ENCODE measurements around the gene SNURF. TPM values are rescaled to one million over a fixed set of nuclear protein-coding genes. Genes with fewer than 3 reads are reported as not detected.
"Not testable (repeated sequence)": the region's sequence is repeated elsewhere in the genome, so short reads cannot be mapped to it uniquely, and the experiment has no call there.

Gene SNURF
- 10 to 100 TPM in 4 of 8 experiments, 1 to 10 TPM in 4; 5.6 to 20.2 (median 11.4) TPM for total RNA-seq

DNA sequence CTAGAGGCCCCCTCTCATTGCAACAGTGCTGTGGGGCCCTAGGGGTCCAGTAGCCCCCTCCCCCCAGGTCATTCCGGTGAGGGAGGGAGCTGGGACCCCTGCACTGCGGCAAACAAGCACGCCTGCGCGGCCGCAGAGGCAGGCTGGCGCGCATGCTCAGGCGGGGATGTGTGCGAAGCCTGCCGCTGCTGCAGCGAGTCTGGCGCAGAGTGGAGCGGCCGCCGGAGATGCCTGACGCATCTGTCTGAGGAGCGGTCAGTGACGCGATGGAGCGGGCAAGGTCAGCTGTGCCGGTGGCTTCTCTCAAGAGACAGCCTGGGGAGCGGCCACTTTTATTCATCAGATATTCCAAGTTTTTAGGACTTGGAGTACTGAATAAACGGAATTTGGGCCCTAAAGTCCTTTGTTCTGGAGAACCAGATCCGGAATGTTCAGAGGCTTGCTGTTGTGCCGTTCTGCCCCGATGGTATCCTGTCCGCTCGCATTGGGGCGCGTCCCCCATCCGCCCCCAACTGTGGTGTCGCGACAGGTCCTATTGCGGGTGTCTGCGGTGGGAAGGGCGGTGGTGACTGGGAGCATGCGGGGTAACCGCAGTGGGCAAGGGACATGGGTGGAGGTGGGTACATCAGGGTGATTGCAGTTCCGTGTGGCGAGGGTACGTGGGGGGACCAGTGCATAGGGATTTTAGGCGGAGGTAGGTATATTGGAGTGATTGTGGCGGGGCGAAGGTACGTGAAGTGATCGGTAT is at the start of gene SNURF, which contains the start of gene SNRPN:
SNURF (plus strand) TSS at position 205 of the 748 bp plus-strand sequence; CDS start at position 267, 62 bp downstream.
SNRPN (plus strand) TSS at position 205 of the 748 bp plus-strand sequence. CDS start 19,467 bp downstream, outside the sequence.
- 18 to 55% (median 41%) methylated on average over 4 to 29 of the region's 47 CpGs; no CpG with 5 or more reads in 4 of the 10 experiments for WGBS, 10 experiments
- Histone ChIP-seq H3K4me3 (peak within 1 kb of the TSS; percentile 50 to 79 (median 63)), H3K4me1 (replicated peaks in 1 of 2) (peaks cover 0 to 3% of the 10 kb centered on the region in 2 donors), H3K27ac (peak within 1 kb of the TSS; percentile 91)
- peak; percentile 49 to 86 (median 60) for ATAC-seq (replicated peaks in 6 of 8)
- in situ Hi-C loops (cut with MboI; ENCODE audit: low pct_unique_long_range_greater_than_20kb in 2 of 9, low sequenced_read_pairs in 9 of 9, unreplicated experiment in 9 of 9): no loop called here

GRCh38 chr15:24916305-24917009 is 38.3 kb upstream of the SNURF start:
- Histone ChIP-seq H3K27ac (no peak overlapping the region), H3K4me1 (replicated peaks in 1 of 2) (no peaks in the 10 kb centered on the region), H3K4me3 (no peak overlapping the region)
- 0 to 100% (median 70%) methylated on average over 1 to 8 of the region's 8 CpGs; no CpG with 5 or more reads in 1 of the 10 experiments for WGBS, 10 experiments
- in situ Hi-C loops (cut with MboI; ENCODE audit: low pct_unique_long_range_greater_than_20kb in 2 of 9, low sequenced_read_pairs in 9 of 9, unreplicated experiment in 9 of 9): no loop called here
- no peak for ATAC-seq (replicated peaks in 6 of 8)

GRCh38 chr15:24917431-24917830 is 37.4 kb upstream of the SNURF start:
- no peaks in the 10 kb centered on the region for H3K4me1 ChIP-seq (replicated peaks in 1 of 2)
- in situ Hi-C loops (cut with MboI; ENCODE audit: low pct_unique_long_range_greater_than_20kb in 2 of 9, low sequenced_read_pairs in 9 of 9, unreplicated experiment in 9 of 9): no loop called here
- 43 to 100% (median 74%) methylated on average over 3 to 10 of the region's 14 CpGs; no CpG with 5 or more reads in 2 of the 10 experiments for WGBS, 10 experiments
- no peak overlapping the region for H3K27ac ChIP-seq
- no peak overlapping the region for H3K4me3 ChIP-seq
- no peak for ATAC-seq (replicated peaks in 6 of 8)

DNA sequence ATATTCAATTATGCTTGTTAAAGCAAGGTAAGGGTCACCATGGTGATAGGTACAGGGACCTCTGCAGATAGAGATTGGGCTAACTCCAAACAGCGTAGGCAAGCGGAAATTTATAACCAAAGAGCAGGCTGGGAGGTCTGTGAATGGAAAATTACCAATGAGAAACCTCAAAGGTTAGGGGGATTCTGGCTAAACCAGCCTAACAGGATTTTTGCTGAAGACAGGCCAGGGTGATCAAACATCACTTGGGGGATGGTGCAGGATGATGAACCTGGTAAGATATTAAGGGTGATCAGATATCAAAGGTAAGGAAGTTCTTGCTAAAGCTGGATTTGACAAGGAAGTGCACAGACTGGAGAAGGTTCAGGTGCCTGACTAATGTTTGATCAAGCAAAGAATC is 35.3 kb upstream of the SNURF start:
- 63 to 100% (median 77%) methylated on average over 2 of the region's 2 CpGs; no CpG with 5 or more reads in 7 of the 10 experiments for WGBS, 10 experiments
- no peak overlapping the region for H3K27ac ChIP-seq
- in situ Hi-C loops (cut with MboI; ENCODE audit: low pct_unique_long_range_greater_than_20kb in 2 of 9, low sequenced_read_pairs in 9 of 9, unreplicated experiment in 9 of 9): no loop called here
- no peak for ATAC-seq (replicated peaks in 6 of 8)
- H3K4me3 ChIP-seq: no peak overlapping the region
- H3K4me1 ChIP-seq (replicated peaks in 1 of 2): no peaks in the 10 kb centered on the region

- in situ Hi-C loops (cut with MboI; ENCODE audit: low pct_unique_long_range_greater_than_20kb in 2 of 9, low sequenced_read_pairs in 9 of 9, unreplicated experiment in 9 of 9): not testable (repeated sequence)
Measured at GRCh38 chr15:24922781-24923180, 32.0 kb upstream of the SNURF start.

GRCh38 chr15:24924153-24924552 is 30.6 kb upstream of the SNURF start:
- H3K4me1 ChIP-seq (replicated peaks in 1 of 2): no peaks in the 10 kb centered on the region
- in situ Hi-C loops (cut with MboI; ENCODE audit: low pct_unique_long_range_greater_than_20kb in 2 of 9, low sequenced_read_pairs in 9 of 9, unreplicated experiment in 9 of 9): no loop called here
- no peak overlapping the region for H3K27ac ChIP-seq
- no peak overlapping the region for H3K4me3 ChIP-seq
- ATAC-seq (replicated peaks in 6 of 8): no peak
- WGBS, 10 experiments: 17 to 100% (median 78%) methylated on average over 1 to 2 of the region's 3 CpGs; no CpG with 5 or more reads in 3 of the 10 experiments

More at GRCh38 chr15:24922781-24923180, 32.0 kb upstream of the SNURF start:
- H3K4me3 ChIP-seq; ATAC-seq (replicated peaks in 6 of 8); H3K4me1 ChIP-seq (replicated peaks in 1 of 2); H3K27ac ChIP-seq: not testable (repeated sequence)
- 21 to 100% (median 60%) methylated on average over 1 to 6 of the region's 6 CpGs; no CpG with 5 or more reads in 4 of the 10 experiments for WGBS, 10 experiments

- no peak for ATAC-seq (replicated peaks in 6 of 8)
- H3K4me3 ChIP-seq: no peak overlapping the region
- no peak overlapping the region for H3K27ac ChIP-seq
- in situ Hi-C loops (cut with MboI; ENCODE audit: low pct_unique_long_range_greater_than_20kb in 2 of 9, low sequenced_read_pairs in 9 of 9, unreplicated experiment in 9 of 9): no loop called here
- H3K4me1 ChIP-seq (replicated peaks in 1 of 2): no peaks in the 10 kb centered on the region
- 0 to 100% (median 71%) methylated on average over 1 to 2 of the region's 2 CpGs; no CpG with 5 or more reads in 2 of the 10 experiments for WGBS, 10 experiments
Measured at GRCh38 chr15:24924621-24925020, 30.2 kb upstream of the SNURF start.

GRCh38 chr15:24931874-24932732 is 22.7 kb upstream of the SNURF start:
- in situ Hi-C loops (cut with MboI; ENCODE audit: low pct_unique_long_range_greater_than_20kb in 2 of 9, low sequenced_read_pairs in 9 of 9, unreplicated experiment in 9 of 9); H3K4me3 ChIP-seq; ATAC-seq (replicated peaks in 6 of 8); H3K4me1 ChIP-seq (replicated peaks in 1 of 2); H3K27ac ChIP-seq: not testable (repeated sequence)
- 27 to 96% (median 70%) methylated on average over 1 to 10 of the region's 10 CpGs for WGBS, 10 experiments

DNA sequence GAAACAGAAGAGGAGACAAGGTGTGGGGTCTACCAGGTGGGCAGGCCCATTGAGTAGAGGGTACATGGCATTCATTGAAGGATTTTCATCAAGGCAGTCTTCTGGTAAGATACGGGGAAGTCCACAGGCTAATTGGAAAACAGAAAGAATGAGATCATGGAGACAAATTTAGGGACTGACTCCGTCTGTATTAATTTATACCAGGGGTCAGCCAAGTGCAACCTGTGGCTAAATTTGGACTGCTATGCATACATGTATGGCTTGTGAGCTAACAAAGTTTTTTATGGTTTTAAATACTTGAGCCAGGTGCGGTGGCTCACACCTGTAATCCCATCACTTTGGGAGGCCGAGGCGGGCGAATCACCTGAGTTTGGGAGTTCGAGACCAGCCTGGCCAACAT is 21.1 kb upstream of the SNURF start:
- ATAC-seq (replicated peaks in 6 of 8): no peak
- H3K27ac ChIP-seq: no peak overlapping the region
- WGBS, 10 experiments: 30 to 100% (median 74%) methylated on average over 1 to 6 of the region's 7 CpGs; no CpG with 5 or more reads in 2 of the 10 experiments
- no peak overlapping the region for H3K4me3 ChIP-seq
- in situ Hi-C loops (cut with MboI; ENCODE audit: low pct_unique_long_range_greater_than_20kb in 2 of 9, low sequenced_read_pairs in 9 of 9, unreplicated experiment in 9 of 9): no loop called here
- no peaks in the 10 kb centered on the region for H3K4me1 ChIP-seq (replicated peaks in 1 of 2)

GRCh38 chr15:24938224-24938623 is 16.6 kb upstream of the SNURF start:
- WGBS, 10 experiments: 0 to 100% (median 60%) methylated on average over 1 to 3 of the region's 3 CpGs; no CpG with 5 or more reads in 3 of the 10 experiments
- in situ Hi-C loops (cut with MboI; ENCODE audit: low pct_unique_long_range_greater_than_20kb in 2 of 9, low sequenced_read_pairs in 9 of 9, unreplicated experiment in 9 of 9): not testable (repeated sequence)

GRCh38 chr15:24940236-24940635 is 14.6 kb upstream of the SNURF start:
- WGBS, 10 experiments: 0 to 83% (median 54%) methylated on average over 1 to 2 of the region's 2 CpGs
- Histone ChIP-seq H3K27ac (no peak overlapping the region), H3K4me3 (no peak overlapping the region), H3K4me1 (replicated peaks in 1 of 2) (no peaks in the 10 kb centered on the region)
- ATAC-seq (replicated peaks in 6 of 8): no peak
- in situ Hi-C loops (cut with MboI; ENCODE audit: low pct_unique_long_range_greater_than_20kb in 2 of 9, low sequenced_read_pairs in 9 of 9, unreplicated experiment in 9 of 9): no loop called here

More at GRCh38 chr15:24938224-24938623, 16.6 kb upstream of the SNURF start:
- not testable (repeated sequence) for H3K27ac ChIP-seq; ATAC-seq (replicated peaks in 6 of 8); H3K4me1 ChIP-seq (replicated peaks in 1 of 2); H3K4me3 ChIP-seq

GRCh38 chr15:24943361-24943760 is 11.4 kb upstream of the SNURF start:
- Histone ChIP-seq H3K4me1 (replicated peaks in 1 of 2) (no peaks in the 10 kb centered on the region), H3K27ac (no peak overlapping the region), H3K4me3 (no peak overlapping the region)
- in situ Hi-C loops (cut with MboI; ENCODE audit: low pct_unique_long_range_greater_than_20kb in 2 of 9, low sequenced_read_pairs in 9 of 9, unreplicated experiment in 9 of 9): no loop called here
- no peak for ATAC-seq (replicated peaks in 6 of 8)
- WGBS, 10 experiments: 0 to 67% (median 20%) methylated on average over 1 of the region's 1 CpG; no CpG with 5 or more reads in 7 of the 10 experiments

Measured in motor neuron (in vitro differentiated cells).